Activated naive CD8-positive, alpha-beta T cell treated with anti-CD3 and anti-CD28 coated beads, Interleukin-2, amount 50 U/mL, for 16 hours (primary cell): ENCODE results near the gene SDK2.
"Not testable (repeated sequence)": the region's sequence is repeated elsewhere in the genome, so short reads cannot be mapped to it uniquely, and the experiment has no call there.

Experiments
- DNase-seq: peaks from one replicate; pipeline ENCODE4 v3.0.0-alpha.2; 2020; ENCODE audit warnings: low read depth, low spot score

Gene SDK2

GRCh38 chr17:73325527-73325842 is 318.8 kb downstream of the SDK2 start:
- DNase-seq = no peak

DNA sequence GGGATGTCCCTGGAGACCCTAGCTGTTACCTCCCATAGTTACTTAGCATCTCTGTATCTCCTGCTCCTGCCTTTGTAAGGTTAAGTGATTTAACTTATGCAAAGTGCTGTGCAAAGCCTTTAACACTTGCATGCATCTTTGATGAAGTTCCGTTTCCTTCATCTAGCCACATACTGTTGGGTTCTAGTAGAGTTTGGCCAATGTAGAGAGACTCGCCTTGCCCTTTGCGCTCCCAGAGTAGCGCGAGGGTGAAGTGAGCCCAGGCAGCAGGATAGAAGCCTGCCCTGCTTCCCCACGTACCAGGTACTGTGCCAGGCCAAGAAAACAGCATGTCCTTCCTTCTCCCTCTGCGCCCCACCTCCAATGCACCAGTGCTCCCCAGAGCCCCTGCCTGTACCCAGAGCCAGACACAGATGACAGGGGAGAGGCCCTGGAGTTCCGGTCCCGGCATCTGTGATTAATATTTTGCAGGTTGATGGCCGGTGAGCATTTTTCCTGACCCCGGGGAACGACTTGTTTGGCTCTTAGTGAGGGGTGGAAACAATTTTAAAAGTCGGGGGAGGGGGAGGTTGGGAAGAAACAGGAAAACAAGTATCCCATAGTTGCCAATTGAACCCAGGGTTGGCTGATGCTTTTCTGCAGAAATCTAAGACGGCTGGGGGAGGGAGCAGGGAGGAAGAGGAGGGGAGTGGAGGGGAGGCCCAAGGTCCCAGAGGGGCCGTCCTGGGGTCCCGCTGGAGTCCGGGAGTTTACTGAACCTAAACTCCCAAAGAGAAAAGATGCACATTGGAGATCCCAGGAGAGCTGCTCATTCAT is 319.3 kb downstream of the SDK2 start:
- no peak for DNase-seq

GRCh38 chr17:73324160-73324475 is 320.1 kb downstream of the SDK2 start:
- no peak for DNase-seq

GRCh38 chr17:73323409-73324159 is 320.7 kb downstream of the SDK2 start:
- DNase-seq = no peak

DNA sequence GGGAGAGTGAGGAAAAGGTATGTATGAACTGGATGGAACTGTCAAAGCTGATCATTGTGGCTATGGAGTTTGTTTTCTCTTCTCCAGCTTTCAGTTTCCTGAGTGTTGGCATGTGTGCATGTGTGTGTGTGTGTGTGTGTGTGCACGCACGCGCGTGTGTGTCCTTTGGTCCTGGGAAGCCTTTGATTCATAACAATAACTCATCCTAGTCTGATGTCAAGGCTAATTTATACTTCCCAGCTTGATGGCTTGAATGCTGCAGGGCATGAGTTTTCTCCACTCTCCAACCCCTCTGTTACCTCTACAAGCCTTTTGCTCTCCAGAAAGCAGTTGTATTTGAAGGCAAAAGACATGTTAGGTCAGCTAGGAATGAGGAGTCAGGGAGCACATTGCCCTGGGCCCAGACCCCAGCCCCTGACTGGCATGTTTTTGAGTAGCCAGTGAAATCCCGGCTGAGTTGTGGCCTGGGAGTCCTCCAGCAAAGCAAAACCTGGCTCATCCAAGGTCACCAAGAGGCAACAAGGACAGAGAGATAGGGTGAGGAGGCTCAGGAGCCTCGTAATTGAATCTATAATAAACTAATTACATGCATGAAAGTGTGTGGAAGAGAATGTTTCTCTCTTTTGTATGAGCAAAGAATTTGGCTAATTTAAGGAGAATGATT is 323.5 kb downstream of the SDK2 start:
- DNase-seq = no peak

DNA sequence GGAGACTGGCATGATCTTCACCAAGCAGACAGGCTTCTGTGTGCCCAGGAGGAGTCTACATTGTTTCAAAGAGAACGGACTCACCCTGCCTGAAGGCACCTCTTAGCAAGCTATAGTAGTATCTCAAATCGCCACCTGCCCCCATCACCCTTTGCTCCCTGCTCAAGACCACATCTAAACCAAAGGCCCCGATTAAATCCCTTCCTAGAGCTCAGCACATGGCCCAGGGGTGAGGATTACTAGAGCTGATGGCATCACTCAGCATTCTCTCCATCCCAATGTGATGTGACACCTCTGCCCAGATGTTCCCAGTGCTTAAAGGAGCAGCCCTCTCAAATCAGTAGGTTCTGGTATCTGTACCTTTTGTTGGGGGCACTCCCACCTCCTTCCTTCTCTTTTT is 324.5 kb downstream of the SDK2 start:
- no peak for DNase-seq

DNA sequence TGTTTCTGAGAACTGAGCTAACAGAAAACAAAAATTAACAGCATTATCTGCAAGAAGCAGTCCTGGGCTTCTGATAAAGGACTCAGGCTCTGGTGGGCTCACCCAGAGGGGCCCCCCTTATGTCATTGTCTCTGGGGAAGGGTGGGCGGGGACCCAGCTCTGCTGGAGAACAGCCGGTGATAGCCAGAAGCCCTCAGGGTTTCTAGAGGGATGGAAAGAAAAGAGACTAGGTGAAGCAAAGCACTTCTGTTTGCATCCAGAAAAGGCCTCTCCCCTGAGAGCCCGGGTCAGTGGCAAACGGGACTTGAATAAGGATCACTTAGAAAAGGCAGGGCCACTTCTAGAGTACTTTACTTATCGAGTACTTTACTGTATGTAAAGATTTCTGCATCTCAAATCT is 325.4 kb downstream of the SDK2 start:
- DNase-seq = no peak

- DNase-seq = no peak
Observed at GRCh38 chr17:73318427-73318813, 325.8 kb downstream of the SDK2 start.

GRCh38 chr17:73317513-73318426 is 326.5 kb downstream of the SDK2 start:
- DNase-seq = no peak

- DNase-seq = no peak
Observed at GRCh38 chr17:73316919-73317505, 327.2 kb downstream of the SDK2 start.

GRCh38 chr17:73315471-73315870 is 328.8 kb downstream of the SDK2 start:
- DNase-seq = no peak

- DNase-seq = no peak
Observed at GRCh38 chr17:73313526-73314127, 330.6 kb downstream of the SDK2 start.

- not testable (repeated sequence) for DNase-seq
Observed at GRCh38 chr17:73312887-73313286, 331.4 kb downstream of the SDK2 start.

- DNase-seq = peak; percentile 56
Observed at GRCh38 chr17:73311781-73312641, 332.2 kb downstream of the SDK2 start, which contains the start of gene CDC42EP4. TSS of gene CDC42EP4 (minus strand) at chr17:73312001. CDS start at chr17:73286500, 25,501 bp downstream.

GRCh38 chr17:73311428-73311780 is 332.8 kb downstream of the SDK2 start:
- no peak for DNase-seq

- DNase-seq = no peak
Observed at GRCh38 chr17:73309727-73310596, 334.3 kb downstream of the SDK2 start.

DNA sequence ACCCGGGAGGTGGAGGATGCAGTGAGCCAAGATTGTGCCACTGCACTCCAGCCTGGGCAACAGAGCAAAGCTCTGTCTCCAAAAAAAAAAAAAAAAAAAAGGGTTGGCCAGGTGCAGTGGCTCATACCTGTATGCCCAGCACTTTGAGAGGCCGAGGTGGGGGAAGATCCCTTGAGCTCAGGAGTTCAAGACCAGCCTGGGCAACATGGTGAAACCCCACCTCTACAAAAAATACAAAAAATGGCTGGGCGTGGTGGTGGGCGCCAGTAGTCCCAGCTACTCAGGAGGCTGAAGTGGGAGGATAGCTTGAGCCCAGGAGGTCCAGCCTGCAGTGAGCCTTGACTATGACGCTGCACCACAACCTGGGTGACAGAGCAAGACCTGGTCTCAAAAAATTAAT is 335.3 kb downstream of the SDK2 start:
- DNase-seq = not testable (repeated sequence)

DNA sequence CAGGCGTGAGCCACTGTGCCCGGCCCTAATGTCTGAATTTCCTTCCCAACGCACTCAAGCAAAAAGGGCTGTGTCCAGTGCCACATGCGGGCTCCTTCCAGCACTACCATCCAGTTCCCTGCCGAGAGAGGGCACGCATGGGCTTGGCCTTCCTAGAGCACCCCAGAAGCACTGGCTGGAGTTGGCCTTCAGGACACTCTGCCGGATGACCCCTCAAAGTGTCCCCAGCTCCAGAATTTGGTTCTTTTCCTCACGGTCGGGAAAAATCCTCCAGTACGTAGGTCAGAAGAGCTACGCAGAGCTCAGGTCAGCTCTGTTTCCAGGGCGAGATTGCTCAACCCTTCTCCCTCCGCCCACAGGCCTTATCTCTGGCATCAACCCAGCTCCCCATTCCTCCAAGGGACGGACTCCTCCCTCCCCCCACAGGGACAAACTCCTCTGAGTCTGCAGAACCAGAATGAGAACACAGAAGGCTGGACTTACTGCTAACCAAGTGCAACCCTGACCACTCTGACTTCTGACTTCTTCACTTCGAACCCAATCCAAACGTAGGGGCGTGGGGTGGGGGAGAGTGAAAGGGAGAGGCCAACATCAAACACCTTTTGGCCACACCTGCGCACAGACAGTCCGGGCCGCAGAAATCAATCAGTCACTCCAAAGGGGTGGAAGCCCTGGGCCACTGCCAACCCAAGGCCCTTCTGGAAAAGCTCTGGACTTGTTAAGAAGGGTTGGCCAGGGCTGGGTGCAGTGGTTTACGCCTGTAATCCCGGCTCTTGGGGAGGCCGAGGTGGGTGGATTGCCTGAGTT is 336.0 kb downstream of the SDK2 start:
- DNase-seq = no peak
